Chondrocyte (in vitro differentiated cells): ENCODE data around the gene GPC1. TPM values are rescaled to one million over a fixed set of nuclear protein-coding genes. Genes with fewer than 3 reads are reported as not detected.
"Not testable (repeated sequence)": the region's sequence is repeated elsewhere in the genome, so short reads cannot be mapped to it uniquely, and the experiment has no call there.

ENCODE experiments used
- DNase-seq: peaks from one replicate; pipeline ENCODE4 v3.0.0; 2021; ENCODE audit warnings: mixed read lengths, low spot score
- H3K27ac Mint-ChIP-seq: one replicate; pipeline ENCODE4 v1.8.0; 2021; ENCODE audit warnings: mild to moderate bottlenecking, moderate library complexity, mixed read lengths; ENCODE audit not compliant: unreplicated experiment
- H3K27me3 Mint-ChIP-seq: 2 replicates; pipeline ENCODE4 v1.8.0; 2021; ENCODE audit warnings: low read depth, mixed read lengths
- H3K36me3 Mint-ChIP-seq: 2 replicates; pipeline ENCODE4 v1.8.0; 2021; ENCODE audit warnings: low read depth, mixed read lengths
- H3K4me1 Mint-ChIP-seq: 2 replicates; pipeline ENCODE4 v1.8.0; 2021; ENCODE audit warnings: low read depth, mild to moderate bottlenecking, mixed read lengths
- H3K4me3 Mint-ChIP-seq: one replicate; pipeline ENCODE4 v1.8.0; 2021; ENCODE audit warnings: mild to moderate bottlenecking, moderate library complexity, mixed read lengths; ENCODE audit not compliant: unreplicated experiment
- H3K9me3 Mint-ChIP-seq: 2 replicates; pipeline ENCODE4 v1.8.0; 2021; ENCODE audit warnings: low read depth, mixed read lengths
- long read RNA-seq: library from polyadenylated mRNA; stranded (forward); transcript quantifications from one replicate; pipeline ENCODE4 v2.0.0, GENCODE V29; 2021
- total RNA-seq: library from RNA; stranded (reverse); gene quantifications from 3 replicates; pipeline ENCODE4 v1.2.1, GENCODE V29; 2021
- TF ChIP-seq, protein P1 (sequence below): fragments of 200-600 bp; sonication (generic); IDR thresholded peaks from 2 replicates; pipeline ENCODE4 v1.5.0; 2021; ENCODE audit warnings: antibody characterized with exemption, mild to moderate bottlenecking, moderate library complexity

Gene GPC1, protein sequence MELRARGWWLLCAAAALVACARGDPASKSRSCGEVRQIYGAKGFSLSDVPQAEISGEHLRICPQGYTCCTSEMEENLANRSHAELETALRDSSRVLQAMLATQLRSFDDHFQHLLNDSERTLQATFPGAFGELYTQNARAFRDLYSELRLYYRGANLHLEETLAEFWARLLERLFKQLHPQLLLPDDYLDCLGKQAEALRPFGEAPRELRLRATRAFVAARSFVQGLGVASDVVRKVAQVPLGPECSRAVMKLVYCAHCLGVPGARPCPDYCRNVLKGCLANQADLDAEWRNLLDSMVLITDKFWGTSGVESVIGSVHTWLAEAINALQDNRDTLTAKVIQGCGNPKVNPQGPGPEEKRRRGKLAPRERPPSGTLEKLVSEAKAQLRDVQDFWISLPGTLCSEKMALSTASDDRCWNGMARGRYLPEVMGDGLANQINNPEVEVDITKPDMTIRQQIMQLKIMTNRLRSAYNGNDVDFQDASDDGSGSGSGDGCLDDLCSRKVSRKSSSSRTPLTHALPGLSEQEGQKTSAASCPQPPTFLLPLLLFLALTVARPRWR
- total RNA-seq: 261 to 354 TPM (median 264 TPM) in 3 replicates
- long read RNA-seq, transcript GPC1-201 (9 exons, 3,713 nt): major isoform, 986 of 1,184 reads
- long read RNA-seq, partial matches to known transcripts: 79 of 1,184 reads
- long read RNA-seq, other reads (novel, unspliced or antisense): 117 of 1,184 reads

DNA sequence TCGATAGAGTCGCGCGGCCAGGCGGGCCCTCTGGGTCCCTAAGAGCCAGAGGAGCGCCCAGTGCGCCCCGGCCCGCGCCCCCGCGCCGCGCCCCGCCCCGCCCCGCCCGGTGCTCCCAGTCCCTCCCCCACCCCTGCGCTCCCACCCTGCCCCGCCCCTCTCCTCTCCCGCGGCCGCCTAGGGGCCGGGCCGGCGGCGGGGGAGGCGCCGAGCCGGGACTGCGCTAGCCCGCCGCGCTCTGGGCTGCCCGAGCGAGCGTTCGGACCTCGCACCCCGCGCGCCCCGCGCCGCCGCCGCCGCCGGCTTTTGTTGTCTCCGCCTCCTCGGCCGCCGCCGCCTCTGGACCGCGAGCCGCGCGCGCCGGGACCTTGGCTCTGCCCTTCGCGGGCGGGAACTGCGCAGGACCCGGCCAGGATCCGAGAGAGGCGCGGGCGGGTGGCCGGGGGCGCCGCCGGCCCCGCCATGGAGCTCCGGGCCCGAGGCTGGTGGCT is at the start of gene GPC1:
TSS of gene GPC1 (plus strand) at position 207 of the 491 bp plus-strand sequence. CDS start at position 463, 256 bp downstream.
- H3K9me3 Mint-ChIP-seq: no peaks in the 10 kb centered on the region
- H3K27ac Mint-ChIP-seq: peak within 1 kb of the TSS; percentile 88
- H3K36me3 Mint-ChIP-seq: no peaks in the 10 kb centered on the region
- peaks cover 31% of the 10 kb centered on the region for H3K4me1 Mint-ChIP-seq
- TF ChIP-seq, protein P1, sequence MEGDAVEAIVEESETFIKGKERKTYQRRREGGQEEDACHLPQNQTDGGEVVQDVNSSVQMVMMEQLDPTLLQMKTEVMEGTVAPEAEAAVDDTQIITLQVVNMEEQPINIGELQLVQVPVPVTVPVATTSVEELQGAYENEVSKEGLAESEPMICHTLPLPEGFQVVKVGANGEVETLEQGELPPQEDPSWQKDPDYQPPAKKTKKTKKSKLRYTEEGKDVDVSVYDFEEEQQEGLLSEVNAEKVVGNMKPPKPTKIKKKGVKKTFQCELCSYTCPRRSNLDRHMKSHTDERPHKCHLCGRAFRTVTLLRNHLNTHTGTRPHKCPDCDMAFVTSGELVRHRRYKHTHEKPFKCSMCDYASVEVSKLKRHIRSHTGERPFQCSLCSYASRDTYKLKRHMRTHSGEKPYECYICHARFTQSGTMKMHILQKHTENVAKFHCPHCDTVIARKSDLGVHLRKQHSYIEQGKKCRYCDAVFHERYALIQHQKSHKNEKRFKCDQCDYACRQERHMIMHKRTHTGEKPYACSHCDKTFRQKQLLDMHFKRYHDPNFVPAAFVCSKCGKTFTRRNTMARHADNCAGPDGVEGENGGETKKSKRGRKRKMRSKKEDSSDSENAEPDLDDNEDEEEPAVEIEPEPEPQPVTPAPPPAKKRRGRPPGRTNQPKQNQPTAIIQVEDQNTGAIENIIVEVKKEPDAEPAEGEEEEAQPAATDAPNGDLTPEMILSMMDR: no peak
- DNase-seq: no peak
- H3K4me3 Mint-ChIP-seq: peak within 1 kb of the TSS; percentile 79
- H3K27me3 Mint-ChIP-seq: no peaks in the 10 kb centered on the region

DNA sequence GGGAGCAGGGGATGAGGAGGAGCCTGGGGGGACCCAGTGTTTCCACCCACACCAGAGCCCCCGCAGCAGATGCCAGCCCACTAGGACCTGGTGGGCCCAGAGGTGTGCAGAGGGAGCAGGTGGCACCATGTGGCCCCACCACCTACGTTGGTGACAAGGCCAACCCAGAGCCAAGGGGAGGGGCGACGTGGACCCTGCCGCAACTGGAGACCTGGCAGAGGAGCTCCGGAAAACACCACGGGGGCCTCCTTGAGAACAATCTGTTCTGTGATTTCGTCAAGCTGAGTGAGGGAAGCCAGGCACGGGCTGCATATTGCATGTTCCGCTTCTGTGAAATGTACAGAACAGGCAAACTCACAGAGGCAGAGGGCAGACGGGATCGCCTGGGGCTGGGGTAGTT is 49.1 kb upstream of the GPC1 start:
- Mint-ChIP-seq H3K27ac (peak overlapping the region; percentile 77), H3K4me3 (no peak overlapping the region), H3K9me3 (no peaks in the 10 kb centered on the region), H3K4me1 (peaks cover 18% of the 10 kb centered on the region), H3K27me3 (no peaks in the 10 kb centered on the region), H3K36me3 (no peaks in the 10 kb centered on the region)
- TF ChIP-seq, protein P1: no peak
- peak; percentile 61 for DNase-seq

DNA sequence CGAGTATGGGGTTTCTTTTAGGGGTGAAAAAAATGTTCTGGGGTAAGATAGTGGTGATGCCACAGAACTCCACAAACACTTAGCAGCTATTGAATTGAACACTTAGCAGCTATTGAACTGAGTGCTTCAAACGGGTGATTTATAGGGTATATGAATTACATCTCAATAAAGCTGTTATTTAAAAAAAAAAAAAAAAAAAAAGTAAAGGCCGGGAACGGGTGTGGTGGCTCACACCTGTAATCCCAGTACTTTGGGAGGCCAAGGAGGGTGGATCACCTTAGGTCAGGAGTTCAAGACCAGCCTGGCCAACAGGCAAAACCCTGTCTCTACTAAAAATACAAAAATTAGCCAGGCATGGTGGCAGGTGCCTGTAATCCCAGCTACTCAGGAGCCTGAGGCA is 48.7 kb upstream of the GPC1 start:
- Mint-ChIP-seq H3K4me1 (peaks cover 14% of the 10 kb centered on the region), H3K27ac (peak overlapping the region; percentile 77)
- not testable (repeated sequence) for H3K27me3 Mint-ChIP-seq, H3K36me3 Mint-ChIP-seq, DNase-seq, H3K9me3 Mint-ChIP-seq, H3K4me3 Mint-ChIP-seq

DNA sequence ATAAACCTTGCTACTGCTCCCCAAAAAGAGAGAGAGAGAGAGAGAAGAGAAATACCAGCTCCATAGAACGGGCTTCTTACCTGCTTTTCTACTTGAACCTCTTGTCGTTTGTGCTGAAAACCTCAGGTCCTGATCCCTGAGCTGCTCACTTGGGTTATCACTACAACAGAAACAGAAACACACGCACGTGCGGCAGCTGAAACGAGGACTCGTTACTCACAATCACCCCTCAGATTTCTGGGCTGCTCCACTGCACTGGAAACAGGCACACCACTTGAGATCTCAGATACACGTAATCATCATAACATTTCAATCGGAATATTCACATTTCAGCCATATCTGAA is 48.2 kb upstream of the GPC1 start:
- no peak for DNase-seq
- Mint-ChIP-seq H3K27ac (peak overlapping the region; percentile 82), H3K4me3 (peak overlapping the region; percentile 48)

DNA sequence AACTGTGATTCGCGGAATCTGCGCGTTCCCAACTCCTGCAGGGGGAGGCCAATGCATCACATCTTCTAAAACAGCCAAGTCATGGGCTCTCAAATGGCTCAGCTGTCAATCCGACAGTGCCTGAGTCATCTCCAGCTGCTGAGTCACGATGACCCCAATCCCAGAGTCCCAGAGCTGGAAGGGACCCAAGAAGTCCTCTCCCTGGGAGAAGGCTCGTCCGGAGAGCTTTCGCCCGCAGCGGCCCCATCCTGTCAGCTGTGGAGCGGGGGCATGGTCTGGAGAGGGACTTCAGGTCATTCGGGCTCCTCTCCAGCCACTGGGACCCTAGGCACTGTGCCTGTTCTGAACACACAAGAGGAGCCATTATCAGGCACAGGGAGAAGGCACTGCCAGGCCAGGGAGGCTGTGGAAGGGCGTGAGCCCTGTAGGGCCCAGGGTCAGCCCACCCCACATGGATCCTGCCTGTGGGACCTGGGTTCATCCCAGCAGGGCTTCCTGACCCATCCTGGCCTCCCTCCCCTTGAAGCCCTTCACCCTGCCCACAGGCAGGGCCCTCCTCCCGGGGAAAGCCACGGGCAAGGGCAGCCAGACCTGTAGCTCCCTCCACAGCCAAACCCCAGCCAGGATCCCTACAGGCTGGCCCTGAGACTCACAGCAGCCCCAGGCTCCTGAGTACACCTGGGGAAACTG is 47.6 kb upstream of the GPC1 start:
- Mint-ChIP-seq H3K27ac (peak overlapping the region; percentile 82), H3K9me3 (no peaks in the 10 kb centered on the region)
- TF ChIP-seq, protein P1: peak; percentile 35

More for the DNA sequence above, 48.2 kb upstream of the GPC1 start:
- TF ChIP-seq, protein P1: no peak
- H3K36me3 Mint-ChIP-seq: no peaks in the 10 kb centered on the region
- H3K4me1 Mint-ChIP-seq: peaks cover 15% of the 10 kb centered on the region
- no peaks in the 10 kb centered on the region for H3K9me3 Mint-ChIP-seq
- H3K27me3 Mint-ChIP-seq: no peaks in the 10 kb centered on the region

More for the DNA sequence above, 47.6 kb upstream of the GPC1 start:
- DNase-seq: peak; percentile 91
- H3K4me3 Mint-ChIP-seq: peak overlapping the region; percentile 48
- no peaks in the 10 kb centered on the region for H3K36me3 Mint-ChIP-seq
- H3K27me3 Mint-ChIP-seq: no peaks in the 10 kb centered on the region
- peaks cover 20% of the 10 kb centered on the region for H3K4me1 Mint-ChIP-seq
